NCI-H1436 (cell line): Measurements from ENCODE around the gene UCHL5.

ENCODE experiments used
- DNase-seq: peaks from one replicate; lab custom pipeline; 2025; lab: John Stamatoyannopoulos, UW

The UCHL5 gene

DNA sequence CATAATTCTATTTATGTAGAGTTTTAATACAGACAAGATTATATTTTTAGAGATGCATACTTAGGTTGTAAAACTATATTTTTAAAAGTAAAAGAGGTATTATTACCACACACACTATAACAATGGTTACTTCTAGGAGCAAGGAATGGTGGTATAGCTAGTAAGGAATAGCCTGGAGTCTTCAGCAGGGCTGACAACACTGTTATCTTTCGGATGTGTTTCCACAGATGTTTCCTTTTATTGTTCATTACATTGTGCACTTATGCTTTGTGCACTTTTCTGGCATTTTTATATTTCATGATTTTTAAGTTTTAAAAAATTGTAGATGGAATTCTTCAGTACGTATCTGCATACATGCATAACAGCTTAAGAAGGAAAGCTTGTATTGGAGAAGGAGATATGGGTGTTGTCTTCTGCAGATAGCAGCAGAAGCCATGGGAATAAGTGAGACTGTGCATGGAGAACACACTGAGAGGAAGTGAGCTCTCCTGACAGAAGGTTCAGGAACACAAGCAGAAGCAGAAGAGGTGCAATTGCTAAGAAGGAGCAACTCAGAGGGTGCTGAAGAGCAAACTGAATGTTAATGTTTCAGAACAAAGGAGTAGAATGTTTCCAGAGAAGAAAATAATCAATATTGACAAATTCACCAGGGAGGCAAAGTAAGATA is 91.8 kb downstream of the UCHL5 start:
- no peak for DNase-seq

DNA sequence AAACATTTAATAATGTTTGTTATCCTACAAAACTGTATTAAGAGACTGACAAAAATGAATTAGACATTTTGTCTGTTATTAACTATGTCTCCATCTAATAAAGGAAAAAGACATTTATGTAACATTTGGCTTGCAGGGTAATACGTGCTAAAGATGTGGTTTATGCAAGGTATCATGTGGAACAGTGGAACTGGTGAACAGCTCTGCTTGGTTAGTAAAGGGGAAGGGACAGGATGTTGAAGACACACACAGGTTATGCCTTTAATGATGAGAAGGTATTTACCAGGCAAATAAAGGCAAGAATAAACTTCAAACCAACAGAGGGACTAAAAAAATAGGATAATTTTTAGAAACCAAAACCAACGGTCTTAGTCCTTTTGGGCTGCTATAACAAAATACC is 93.1 kb downstream of the UCHL5 start:
- no peak for DNase-seq

DNA sequence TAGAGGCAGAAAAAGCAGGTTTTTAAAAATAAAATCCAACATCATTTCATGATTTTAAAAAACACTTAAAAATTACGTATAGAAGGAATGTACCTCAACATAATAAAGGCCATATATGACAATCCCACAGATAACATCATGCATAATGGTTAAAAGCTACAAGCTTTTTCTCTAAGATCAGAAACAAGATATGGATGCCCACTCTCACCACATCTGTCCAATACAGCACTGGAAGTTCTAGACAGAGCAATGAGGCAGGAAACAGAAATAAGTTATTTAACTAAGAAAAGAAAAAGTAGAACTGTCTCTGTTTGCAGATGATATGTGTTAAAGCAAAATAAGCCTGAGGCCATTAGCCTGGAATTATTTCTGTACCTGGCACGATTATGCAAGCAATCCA is 96.3 kb downstream of the UCHL5 start:
- DNase-seq = no peak
